Breast epithelium (tissue), 3 donors: Measurements from ENCODE around the gene DCAKD.

Experiments
- CTCF ChIP-seq, 3 donors: fragments of 450-650 bp; IDR thresholded peaks; one replicate each; pipeline ENCODE4 v1.5.1; 2016 to 2017; ENCODE audit warnings: antibody characterized with exemption in 3 of 3, mild to moderate bottlenecking in 3 of 3, moderate library complexity in 3 of 3
- POLR2A ChIP-seq: fragments of 450-650 bp; IDR thresholded peaks from one replicate; pipeline ENCODE4 v1.6.1; 2016; ENCODE audit warnings: antibody characterized with exemption, mild to moderate bottlenecking, moderate library complexity
- POLR2AphosphoS5 ChIP-seq, 3 donors: sonication (generic); formaldehyde crosslinking; IDR thresholded peaks; one replicate each; pipeline ENCODE4 v1.6.1; 2017; ENCODE audit warnings: antibody characterized with exemption in 3 of 3

GRCh38 chr17:45090711-45091110 is 39.3 kb upstream of the DCAKD start:
- no peak for TF ChIP-seq CTCF (IDR thresholded peaks at IDR 0.05)
- no peak for TF ChIP-seq POLR2AphosphoS5 (IDR thresholded peaks at IDR 0.05)
- no peak for TF ChIP-seq POLR2A
